GM19463 (cell line): ENCODE results near the gene ENTPD6.
"Not testable (repeated sequence)": the region's sequence is repeated elsewhere in the genome, so short reads cannot be mapped to it uniquely, and the experiment has no call there.

Source experiments
- ATAC-seq: cut with Tn5 transposase; IDR thresholded peaks from one replicate; pipeline ENCODE4 v1.9.1; 2021; ENCODE audit warnings: mild to moderate bottlenecking, moderate library complexity; ENCODE audit not compliant: unreplicated experiment

ENTPD6 gene

DNA sequence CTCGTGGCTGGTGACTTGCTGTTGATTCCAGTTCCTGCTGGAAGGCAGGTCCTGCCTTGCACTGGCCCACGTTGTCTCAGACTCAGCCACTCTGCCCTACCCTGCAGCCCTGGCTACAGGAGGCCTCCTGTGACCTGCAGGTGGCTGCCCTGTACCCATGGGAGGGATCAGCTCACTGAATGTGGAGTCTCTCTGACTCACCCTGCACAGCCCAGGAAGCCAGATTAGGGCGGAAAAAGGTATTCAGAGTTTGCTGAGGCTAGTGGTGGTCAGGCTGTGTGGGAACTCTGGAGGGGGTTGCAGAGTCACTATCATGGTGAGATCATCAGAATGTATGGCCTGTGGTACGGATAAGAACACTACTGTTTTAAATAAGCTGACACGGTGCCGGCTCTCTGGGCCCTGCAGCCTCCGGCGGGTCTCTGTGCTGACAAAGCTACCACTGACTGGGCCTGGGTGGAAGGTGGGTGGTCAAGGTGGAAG lies 27.7 kb downstream of the ENTPD6 start:
- peak; percentile 80 for ATAC-seq

DNA sequence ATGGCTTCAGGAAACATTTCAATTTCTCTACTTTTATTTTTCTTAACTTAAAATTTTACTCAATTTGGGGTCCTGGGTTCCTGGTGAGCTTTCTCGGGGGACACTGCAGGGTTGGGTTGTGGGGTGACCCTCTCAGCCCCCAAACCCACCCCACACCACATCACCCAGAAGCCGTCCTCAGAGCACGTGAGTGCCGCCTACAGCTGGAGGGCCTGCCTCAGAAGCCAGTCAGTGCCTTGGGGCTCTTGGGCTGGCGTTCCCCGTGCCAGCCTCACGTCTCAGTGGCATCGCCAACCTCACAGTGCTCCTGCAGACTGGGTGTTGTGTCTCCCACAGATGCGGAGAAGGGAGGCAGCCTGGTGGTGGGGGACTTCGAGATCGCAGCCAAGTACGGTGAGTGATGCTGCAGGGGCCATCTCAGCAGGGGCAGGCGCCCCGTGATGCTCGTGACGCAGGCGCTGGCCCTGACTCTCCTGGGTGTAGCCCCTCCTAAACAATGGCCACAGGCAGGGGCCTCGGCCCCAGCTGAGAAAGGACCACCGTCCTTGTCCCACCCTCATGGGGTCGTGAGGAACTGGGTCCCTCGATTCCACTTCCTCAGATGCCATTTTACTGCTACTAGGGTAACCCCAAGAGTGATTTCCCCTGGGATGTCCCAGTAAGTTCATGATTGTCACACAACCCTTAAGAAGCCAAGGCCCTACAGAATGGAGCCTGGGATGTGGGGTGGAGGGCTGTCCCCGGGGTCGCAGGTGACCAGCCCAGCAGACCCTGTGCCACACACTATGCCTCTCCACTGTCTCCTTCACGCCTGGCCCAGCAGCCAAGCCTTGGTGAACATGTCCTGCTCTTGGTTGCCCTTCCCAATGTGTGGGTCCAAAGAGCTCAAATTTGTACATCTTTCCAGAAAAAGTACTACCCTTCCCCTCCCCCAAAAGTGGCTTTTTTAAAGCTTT lies 28.5 kb downstream of the ENTPD6 start:
- no peak for ATAC-seq

DNA sequence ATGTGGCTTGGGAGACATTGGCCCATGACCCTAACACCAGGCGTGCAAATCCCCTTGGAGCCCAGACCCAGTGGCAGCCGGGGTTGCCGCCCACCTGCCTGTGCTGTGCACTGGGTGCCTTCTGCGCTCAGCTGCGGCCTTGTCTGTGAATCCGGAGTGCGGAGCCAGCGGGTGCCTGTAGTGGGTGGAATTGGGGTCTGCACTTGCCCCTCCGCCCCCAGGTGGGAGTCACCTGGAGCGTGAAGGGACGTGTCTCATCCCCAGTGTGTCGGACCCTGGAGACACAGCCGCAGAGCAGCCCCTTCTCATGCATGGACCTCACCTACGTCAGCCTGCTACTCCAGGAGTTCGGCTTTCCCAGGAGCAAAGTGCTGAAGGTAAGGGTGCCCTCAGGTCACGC lies 29.4 kb downstream of the ENTPD6 start:
- no peak for ATAC-seq

DNA sequence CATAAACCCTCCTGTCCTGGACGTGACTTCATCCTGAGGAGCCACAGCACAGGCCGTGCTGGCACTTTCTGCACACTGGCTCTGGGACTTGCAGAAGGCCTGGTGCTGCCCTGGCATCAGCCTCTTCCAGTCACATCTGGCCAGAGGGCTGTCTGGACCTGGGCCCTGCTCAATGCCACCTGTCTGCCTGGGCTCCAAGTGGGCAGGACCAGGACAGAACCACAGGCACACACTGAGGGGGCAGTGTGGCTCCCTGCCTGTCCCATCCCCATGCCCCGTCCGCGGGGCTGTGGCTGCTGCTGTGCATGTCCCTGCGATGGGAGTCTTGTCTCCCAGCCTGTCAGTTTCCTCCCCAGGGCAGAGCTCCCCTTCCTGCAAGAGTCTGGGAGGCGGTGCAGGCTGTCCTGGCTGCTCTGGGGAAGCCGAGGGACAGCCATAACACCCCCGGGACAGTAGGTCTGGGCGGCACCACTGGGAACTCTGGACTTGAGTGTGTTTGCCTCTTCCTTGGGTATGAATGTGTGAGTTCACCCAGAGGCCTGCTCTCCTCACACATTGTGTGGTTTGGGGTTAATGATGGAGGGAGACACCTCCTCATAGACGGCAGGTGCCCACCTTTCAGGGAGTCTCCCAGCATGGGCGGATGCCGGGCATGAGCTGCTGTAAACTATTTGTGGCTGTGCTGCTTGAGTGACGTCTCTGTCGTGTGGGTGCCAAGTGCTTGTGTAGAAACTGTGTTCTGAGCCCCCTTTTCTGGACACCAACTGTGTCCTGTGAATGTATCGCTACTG lies 30.3 kb downstream of the ENTPD6 start:
- no peak for ATAC-seq

DNA sequence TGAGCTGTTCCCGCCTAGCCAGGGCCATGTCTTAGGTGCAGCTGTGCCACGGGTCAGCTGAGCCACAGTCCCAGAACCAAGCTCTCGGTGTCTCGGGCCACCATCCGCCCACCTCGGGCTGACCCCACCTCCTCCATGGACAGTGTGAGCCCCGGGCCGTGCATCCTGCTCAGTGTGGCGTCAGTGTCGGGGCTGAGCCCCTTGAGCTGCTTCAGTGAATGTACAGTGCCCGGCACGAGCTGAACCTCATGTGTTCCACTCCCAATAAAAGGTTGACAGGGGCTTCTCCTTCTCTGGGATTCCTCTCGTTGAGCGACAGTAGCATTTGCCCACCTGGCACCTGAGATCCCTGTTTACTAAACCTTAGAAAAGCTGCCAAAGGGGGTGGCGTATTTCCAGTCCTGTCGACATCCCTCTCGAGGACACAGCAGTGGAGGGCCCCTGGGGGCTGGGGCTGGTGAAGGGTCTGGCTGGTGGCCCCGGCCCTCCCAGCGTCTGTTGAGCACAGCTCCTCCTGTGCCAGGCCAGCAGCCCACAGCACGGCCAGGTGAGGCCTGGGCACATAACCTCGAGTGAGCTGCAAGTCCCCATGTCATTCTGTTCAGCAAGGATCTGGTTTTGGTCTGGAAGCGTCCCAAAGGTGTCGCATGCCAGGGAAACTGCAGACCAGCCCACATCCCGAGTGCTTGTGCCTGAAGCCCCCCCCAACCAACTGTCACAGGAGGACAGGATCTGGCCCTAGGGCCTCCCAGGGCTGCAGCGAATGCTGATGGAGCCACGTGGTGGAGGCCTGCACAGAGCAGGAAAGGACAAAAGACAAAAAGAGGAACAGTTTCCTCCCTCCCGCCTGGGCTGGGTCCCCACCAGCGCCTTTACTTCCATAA lies 31.2 kb downstream of the ENTPD6 start:
- ATAC-seq = no peak

DNA sequence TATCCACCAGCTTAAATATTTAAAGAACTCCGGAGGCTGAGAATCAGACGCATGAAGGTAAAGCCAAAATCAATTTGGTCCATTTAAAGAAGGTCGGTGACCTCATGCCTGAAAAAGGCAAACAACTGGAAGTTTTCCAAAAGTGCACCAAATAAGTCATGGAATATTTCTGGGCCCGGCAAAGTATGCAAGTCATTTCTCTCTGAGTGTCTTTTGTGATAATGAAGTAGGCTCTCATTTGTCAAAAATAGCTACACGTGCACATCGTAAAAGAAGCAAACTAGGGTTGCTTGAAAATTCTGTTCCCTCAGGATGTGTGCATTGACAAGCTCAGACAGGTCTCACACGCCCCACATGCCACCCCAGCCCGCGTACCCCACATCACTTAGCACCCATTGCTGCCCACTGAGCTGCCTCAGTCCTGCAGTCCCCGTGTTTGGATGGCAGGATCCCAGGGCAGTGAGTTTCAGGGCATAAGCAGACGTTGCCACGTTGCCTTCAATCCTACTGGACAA lies 31.9 kb downstream of the ENTPD6 start:
- ATAC-seq = no peak

DNA sequence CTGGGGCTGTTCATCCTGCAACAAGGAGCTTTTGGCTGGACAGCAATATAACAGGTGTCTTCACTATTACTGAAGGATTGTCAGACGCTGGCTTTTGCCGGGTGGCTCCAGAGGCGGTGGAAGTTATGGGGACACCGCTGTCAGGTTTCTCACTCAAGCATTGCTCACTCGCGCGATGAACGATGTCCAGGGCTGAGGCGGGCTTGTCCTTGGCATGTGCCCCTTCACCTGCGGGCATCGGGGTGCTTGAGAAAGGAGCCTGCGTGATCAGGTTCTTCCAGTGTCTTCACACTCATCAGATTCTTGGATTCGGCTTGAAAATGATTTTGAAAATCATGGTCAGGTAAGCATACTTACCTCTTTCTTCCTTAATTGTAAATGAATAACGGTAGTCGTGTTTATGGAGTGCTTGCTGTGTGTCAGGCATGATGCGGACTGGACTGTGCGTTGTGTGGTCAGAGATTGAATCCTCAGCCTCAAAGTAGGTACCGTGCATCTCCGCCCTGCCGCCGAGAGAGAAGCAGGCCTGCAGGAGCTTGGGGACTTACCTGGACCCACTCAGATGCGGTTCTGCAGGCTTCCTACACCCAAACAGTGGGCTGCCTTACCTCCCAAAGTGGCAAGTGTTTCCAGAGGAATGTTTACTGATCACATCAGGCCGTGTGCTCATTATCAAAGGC lies 34.1 kb downstream of the ENTPD6 start:
- ATAC-seq = no peak

DNA sequence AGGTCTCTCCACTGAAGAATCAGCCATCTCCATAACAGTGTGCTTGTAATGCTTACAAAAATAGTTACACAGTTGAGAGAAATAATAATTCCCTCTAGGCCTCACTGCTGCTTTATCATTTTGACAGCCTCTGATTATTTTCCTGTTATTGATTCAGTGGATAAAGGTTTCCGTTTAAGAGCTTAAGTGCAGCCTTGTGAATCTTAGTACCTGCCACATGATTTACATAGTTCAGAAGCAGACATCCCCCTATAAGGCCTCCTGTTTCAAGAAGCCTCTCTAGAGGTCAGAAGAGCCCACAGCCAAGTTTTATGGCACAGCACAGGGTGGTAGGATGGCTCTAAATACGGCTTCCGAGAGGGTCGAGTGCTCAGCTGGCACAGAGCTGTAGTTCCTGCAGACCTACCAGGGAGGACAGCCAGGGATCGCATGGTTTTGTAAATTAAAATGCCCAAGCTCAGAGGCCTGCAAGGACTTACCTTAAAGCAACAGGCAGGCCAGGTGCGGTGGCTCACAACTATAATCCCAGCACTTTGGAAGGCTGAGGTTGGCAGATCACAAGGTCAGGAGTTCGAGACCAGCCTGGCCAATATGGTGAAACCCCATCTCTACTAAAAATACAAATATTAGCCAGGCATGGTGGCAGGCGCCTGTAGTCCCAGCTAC lies 34.8 kb downstream of the ENTPD6 start:
- ATAC-seq = peak; percentile 82

DNA sequence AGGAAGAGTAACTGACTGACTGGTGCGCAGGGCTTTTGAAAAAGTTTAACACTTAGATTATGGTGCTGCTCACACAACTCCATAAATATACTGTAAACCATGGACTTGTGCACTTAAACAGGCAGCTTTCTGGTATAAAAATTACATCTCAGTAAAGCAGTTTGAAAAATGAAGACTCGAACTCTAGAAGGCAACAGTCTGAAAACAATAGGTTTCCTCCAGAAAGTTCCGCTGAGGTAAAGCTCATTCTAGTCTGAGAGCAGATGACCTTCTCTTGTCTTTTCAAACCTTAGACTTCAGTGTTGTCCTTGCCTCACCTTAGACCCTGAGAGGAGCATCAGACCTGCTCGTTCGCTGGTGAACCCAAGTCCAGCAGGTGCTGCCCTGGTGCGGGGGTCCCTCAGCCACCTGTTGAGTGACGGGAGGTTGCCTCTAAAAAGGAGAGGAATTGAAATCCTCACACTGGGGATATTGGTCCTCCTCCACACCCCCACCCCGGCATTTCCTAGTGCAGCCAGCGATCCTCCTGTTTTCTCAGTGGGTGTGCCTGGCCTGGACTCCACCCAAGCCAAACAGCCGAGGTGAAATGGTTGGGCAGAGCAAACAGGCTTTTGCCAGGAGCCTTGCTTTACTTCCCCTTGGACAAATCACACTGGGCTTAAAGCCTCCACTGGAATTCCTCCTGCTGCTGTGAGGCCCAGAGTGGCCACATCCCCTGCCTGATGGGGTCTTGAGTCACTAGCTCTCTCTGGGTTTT lies 37.7 kb downstream of the ENTPD6 start:
- ATAC-seq = no peak

DNA sequence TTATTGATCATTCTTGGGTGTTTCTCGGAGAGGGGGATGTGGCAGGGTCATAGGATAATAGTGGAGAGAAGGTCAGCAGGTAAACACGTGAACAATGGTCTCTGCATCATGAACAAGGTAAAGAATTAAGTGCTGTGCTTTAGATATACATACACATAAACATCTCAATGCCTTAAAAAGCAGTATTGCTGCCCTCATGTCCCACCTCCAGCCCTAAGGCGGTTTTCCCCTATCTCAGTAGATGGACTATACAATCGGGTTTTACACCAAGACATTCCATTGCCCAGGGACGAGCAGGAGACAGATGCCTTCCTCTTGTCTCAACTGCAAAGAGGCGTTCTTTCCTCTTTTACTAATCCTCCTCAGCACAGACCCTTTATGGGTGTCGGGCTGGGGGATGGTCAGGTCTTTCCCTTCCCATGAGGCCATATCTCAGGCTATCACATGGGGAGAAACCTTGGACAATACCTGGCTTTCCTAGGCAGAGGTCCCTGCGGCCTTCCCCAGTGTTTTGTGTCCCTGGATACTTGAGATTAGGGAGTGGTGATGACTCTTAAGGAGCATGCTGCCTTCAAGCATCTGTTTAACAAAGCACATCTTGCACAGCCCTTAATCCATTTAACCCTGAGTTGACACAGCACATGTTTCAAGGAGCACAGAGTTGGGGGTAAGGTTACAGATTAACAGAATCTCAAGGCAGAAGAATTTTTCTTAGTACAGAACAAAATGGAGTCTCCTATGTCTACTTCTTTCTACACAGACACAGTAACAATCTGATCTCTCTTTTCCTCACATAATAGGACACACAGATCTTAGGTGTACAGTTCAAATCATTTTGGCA lies 38.7 kb downstream of the ENTPD6 start:
- not testable (repeated sequence) for ATAC-seq

DNA sequence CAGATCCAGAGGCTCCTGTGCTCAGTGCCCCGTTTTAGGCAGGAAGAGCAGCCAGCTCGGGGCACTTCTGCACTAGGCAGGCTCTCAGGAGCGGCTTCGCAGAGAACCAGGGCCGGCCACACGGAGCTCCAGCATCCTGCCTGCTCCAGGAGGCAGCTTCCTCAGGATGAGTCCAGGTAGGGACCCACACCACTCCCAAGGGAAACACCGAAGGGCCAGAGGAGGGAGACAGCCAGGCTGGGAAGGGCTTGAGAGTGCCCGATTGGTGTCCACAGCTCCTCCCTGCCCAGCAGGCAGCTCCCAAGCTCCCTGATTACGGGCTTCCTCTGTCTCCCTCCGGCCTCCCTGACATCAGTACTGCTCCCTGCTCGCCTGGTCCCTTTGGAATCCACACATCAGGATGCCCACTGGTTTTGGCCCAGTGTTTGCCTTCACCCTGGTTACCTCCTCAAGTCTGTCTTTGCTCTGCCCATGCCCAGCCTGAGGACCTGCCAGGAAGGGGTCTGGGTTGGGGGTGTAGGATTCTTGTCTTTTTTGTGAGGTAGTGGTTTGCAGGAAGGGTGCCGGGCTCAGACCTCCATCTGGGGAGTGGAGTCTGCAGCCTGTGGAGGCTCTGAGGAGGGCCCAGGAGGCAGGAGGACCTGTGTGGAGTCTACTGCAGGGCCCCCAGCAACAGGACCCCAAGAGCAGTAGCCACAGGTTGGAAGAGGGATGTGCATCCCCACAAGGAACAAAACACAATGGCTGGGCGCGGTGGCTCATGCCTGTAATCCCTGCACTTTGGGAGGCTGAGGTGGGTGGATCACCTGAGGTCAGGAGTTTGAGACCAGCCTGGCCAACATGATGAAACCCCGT lies 41.2 kb downstream of the ENTPD6 start:
- no peak for ATAC-seq

DNA sequence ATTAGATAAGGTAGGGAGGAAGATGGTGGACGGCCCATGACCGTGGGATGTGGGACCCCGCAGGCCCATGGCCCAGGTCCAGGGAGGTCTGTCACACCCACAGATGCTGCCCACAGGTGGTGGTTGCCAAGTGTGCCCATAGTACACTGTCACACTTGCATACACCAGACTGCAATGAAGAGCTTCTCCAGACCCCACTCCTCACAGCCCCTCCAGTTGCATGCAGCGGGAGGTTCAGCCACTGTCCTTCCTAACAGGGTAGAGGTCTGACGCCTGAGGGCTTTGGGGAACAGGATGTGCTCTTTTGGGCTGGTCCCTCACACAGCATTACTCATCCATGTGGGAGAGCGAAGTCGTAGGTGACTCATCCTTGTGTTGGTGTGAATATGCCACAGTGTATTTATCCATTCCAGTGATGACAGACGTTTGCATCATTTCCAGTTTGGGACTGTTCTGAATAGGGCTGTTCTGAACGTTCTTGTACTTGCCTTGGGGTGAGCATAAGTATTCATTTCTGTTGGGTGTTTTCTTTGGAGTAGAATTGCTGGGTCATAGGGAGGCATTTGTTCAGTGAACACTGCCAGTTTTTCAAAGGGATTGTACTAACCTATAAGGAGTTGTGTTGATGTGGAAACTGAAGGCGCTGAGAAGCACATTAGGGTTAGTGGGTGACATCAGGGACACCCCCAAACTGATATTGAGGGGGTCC lies 42.3 kb downstream of the ENTPD6 start:
- peak; percentile 80 for ATAC-seq

DNA sequence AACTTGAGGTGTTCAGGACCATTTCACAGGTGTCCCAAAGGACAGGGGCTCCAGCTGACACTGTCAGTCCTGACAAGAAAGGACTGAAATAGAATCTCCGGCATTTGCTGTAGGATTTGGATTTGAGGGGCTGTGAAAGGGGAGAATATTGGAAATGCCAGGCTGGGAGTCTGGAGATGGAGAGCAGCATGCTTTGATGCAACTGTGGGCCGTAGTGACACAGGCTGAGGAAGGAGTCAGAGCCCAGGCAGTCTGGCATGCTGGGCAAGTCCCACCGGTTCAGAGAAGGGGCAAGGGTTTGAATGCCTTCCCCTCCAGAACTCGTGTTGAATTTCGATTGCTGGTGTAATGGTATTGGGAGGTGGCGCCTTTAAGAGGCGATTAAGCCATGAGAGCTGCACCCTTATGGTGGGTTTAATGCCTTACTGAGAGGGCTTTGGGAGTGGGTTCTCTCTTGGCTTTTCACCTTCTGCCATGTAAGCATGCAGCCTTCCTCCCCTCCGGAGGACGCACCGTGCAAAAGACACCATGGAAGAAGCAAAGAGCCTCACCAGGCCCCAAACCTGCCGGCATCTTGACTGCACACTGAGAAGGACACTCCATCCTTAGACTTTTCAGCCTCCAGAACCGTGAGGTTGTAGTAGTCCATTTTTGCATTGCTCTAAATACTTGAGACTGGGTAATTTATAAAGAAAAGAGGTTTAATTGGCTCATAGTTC lies 43.0 kb downstream of the ENTPD6 start:
- ATAC-seq = no peak

DNA sequence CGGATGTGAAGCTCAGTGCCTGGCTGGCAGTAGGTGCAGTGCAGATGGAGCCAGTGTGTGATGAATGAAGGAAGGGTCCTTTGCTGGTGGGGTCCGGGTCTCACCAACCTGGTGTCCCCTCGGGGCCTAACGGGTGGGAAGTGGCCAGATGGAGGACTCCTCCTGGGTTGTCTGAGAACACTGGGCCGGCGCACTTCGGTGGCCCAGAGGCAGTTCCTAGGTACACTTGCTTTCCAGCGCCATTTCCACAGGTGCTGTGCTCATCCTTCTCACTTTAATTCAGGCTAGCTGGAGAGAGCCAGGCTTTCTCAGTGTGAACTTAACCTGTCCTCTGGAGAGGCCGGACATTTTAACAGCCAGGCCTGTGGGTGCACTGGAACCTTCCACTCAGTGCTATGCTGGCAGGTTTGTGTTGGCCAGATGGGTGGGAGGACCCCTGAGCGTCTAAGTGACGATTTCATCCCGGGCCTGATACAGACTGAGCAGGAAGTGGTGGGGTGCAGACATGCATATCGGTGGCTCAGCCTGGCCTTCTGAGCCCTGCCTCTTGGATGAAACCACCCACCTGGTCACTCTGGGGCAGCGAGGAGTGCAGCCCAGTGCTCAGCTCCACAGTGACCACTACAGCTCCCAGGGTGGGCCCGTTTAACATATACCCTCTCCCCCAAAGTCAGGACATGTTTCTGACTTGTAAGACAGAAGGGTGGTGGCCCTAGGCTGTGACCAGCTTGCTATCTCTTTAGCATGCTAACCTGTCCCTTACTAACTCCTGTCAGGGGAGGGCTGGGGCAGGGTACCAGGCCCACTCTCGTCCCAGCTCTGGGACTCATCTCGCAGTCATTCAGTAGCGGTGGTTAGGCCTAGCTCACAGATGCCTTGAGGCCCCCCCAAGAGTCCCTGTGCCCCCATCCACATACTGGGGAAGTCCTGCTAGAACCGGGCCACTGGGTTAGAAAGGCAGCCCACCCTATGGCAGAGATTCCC lies 44.2 kb downstream of the ENTPD6 start:
- ATAC-seq = no peak
